Activated B cell treated with CpG ODN at 0.5 μM for 24 hours (primary cell): ENCODE data around the gene ARHGAP24. TPM values are rescaled to one million over a fixed set of nuclear protein-coding genes. Genes with fewer than 3 reads are reported as not detected.
"Not testable (repeated sequence)": the region's sequence is repeated elsewhere in the genome, so short reads cannot be mapped to it uniquely, and the experiment has no call there.

Experiments
- ATAC-seq: fragments of 200-7000 bp; cut with Tn5 transposase; one replicate; pipeline ENCODE4 v1.10.0; 2021; ENCODE audit warnings: low read depth, mild to moderate bottlenecking, moderate library complexity
- CTCF ChIA-PET: fragments of 350-600 bp; sonication (Branson Sonifier 250); formaldehyde crosslinking; loops from one replicate; lab custom pipeline; 2021; ENCODE audit warnings: antibody characterized with exemption; lab: Charles Lee
- POLR2A ChIA-PET: fragments of 350-600 bp; sonication (Branson Sonifier 250); formaldehyde crosslinking; loops from one replicate; lab custom pipeline; 2021; ENCODE audit warnings: antibody characterized with exemption; lab: Charles Lee
- DNase-seq: peaks from one replicate; pipeline ENCODE4 v3.0.0; 2022
- H3K27ac Mint-ChIP-seq: one replicate; pipeline ENCODE4 v1.8.0; 2020; ENCODE audit warnings: mixed read lengths
- H3K27me3 Mint-ChIP-seq: one replicate; pipeline ENCODE4 v1.8.0; 2021; ENCODE audit warnings: mixed read lengths
- H3K36me3 Mint-ChIP-seq: one replicate; pipeline ENCODE4 v1.8.0; 2021; ENCODE audit warnings: low read depth, mixed read lengths
- H3K4me1 Mint-ChIP-seq: one replicate; pipeline ENCODE4 v1.8.0; 2021; ENCODE audit warnings: mixed read lengths
- H3K4me3 Mint-ChIP-seq: one replicate; pipeline ENCODE4 v1.8.0; 2020; ENCODE audit warnings: mild to moderate bottlenecking, mixed read lengths
- H3K9me3 Mint-ChIP-seq: one replicate; pipeline ENCODE4 v1.8.0; 2020; ENCODE audit warnings: mixed read lengths
- intact Hi-C: fragments of 100-400 bp; cut with micrococcal nuclease; formaldehyde crosslinking; loops from one replicate; pipeline ENCODE4 v1.15.1; 2024
- total RNA-seq: library from RNA; stranded (reverse); gene quantifications from 2 replicates; pipeline ENCODE4 v1.2.3, GENCODE V29; 2022
- TF ChIP-seq, protein P1 (sequence below): fragments of 200-600 bp; IDR thresholded peaks from one replicate; pipeline ENCODE4 v1.8.0; 2022; ENCODE audit warnings: antibody characterized with exemption, mild to moderate bottlenecking

Gene ARHGAP24
- total RNA-seq, 1 donor from 2014 or later, result 231 TPM

DNA sequence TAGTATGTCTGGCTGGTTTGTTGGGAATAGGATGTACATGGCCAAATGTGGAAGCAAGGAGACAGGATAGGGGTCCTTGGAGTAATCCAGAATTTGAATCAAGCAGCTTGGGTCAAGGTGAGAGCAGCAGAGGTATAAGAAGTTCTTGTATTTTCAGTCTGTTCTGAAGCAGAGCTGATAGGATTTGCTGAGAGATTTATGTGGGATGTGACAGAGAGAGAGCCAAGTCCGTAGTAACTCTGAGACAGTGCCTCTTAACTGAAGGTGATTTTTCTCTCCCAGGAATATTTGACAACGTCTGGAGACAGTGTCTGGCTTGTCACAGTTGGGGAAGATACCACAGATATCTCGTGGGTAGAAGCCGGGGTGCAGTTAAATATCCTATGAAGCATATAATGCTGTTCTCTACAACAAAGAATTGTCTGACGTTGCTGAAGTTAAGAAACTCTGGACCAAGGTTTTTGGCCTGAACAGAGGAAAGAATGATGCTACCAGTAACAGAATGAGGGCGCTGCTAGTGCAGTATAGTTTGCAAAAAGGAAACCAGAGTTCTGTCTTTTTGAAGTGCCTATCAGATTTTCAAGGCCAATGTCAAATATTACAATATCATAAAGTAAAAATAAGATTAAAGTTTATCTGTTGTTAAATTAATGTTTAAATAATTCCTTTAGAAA lies 184.0 kb downstream of the ARHGAP24 start:
- TF ChIP-seq, protein P1, sequence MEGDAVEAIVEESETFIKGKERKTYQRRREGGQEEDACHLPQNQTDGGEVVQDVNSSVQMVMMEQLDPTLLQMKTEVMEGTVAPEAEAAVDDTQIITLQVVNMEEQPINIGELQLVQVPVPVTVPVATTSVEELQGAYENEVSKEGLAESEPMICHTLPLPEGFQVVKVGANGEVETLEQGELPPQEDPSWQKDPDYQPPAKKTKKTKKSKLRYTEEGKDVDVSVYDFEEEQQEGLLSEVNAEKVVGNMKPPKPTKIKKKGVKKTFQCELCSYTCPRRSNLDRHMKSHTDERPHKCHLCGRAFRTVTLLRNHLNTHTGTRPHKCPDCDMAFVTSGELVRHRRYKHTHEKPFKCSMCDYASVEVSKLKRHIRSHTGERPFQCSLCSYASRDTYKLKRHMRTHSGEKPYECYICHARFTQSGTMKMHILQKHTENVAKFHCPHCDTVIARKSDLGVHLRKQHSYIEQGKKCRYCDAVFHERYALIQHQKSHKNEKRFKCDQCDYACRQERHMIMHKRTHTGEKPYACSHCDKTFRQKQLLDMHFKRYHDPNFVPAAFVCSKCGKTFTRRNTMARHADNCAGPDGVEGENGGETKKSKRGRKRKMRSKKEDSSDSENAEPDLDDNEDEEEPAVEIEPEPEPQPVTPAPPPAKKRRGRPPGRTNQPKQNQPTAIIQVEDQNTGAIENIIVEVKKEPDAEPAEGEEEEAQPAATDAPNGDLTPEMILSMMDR, result no peak
- Mint-ChIP-seq H3K27me3 (no peaks in the 10 kb centered on the region), H3K27ac (peak overlapping the region; percentile 89), H3K4me1 (peaks cover 52% of the 10 kb centered on the region), H3K9me3 (no peaks in the 10 kb centered on the region), H3K36me3 (peaks cover 12% of the 10 kb centered on the region), H3K4me3 (peak overlapping the region; percentile 5)
- DNase-seq (no peak), ATAC-seq (no peak)
- ChIA-PET POLR2A (interaction anchor here (0.6 to 1.4 kb wide), 3 partner anchors 67 to 102 kb away, joined by 3 to 5 read pairs (median 3); no protein-coding TSS in a partner anchor), CTCF (interaction anchor here (1.0 to 1.3 kb wide), 2 partner anchors 184 to 290 kb away, joined by 3 to 4 read pairs; partner anchors contain the start of gene ARHGAP24)
- intact Hi-C loops, result loop anchor here (1.0 to 5.0 kb wide), 6 partner anchors 14 to 512 kb away; partner anchors contain the start of gene ARHGAP24

DNA sequence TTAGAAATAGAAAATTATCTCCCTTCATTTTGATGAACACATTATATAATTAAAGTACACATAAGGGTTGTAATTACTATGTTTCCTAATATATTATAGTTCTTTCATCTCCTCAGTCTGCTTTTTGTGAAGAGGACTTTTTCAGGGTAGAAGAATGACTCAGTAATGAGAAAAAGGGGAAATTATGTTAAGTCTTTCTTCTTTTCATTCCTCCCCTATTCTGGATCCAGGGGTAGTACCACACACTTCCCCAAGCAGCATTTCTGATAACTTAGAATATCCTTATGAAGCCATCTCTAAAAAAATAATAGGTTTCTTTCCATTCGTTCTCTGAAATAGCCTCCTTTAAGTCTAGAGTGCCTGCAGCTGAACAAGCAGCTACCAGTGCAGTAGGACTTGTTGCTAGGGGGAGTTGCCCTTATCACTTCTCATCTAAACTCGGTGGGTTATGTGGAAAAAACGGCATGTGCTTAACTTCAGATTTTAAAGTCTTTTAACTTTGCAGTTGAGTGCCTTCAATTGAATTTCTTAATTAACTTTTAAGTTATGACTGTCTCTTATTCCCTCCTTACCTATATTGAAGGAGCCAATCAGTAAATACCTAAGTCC lies 184.8 kb downstream of the ARHGAP24 start:
- peaks cover 52% of the 10 kb centered on the region for H3K4me1 Mint-ChIP-seq
- ChIA-PET CTCF (interaction anchor here (1.1 to 1.6 kb wide), 3 partner anchors 11 to 87 kb away, joined by 4 to 7 read pairs (median 4); no protein-coding TSS in a partner anchor), POLR2A (interaction anchor here (0.6 to 1.7 kb wide), 8 partner anchors 9 to 88 kb away, joined by 3 to 11 read pairs (median 6); no protein-coding TSS in a partner anchor)
- peak overlapping the region; percentile 92 for H3K27ac Mint-ChIP-seq
- ATAC-seq (peak; percentile 72), DNase-seq (no peak)
- intact Hi-C loops, result loop anchor here (1.0 to 5.0 kb wide), 10 partner anchors 10 to 512 kb away; partner anchors contain the start of gene ARHGAP24
- peaks cover 13% of the 10 kb centered on the region for H3K36me3 Mint-ChIP-seq
- H3K4me3 Mint-ChIP-seq, result peak overlapping the region; percentile 76
- no peaks in the 10 kb centered on the region for H3K27me3 Mint-ChIP-seq
- TF ChIP-seq, protein P1, result no peak
- no peaks in the 10 kb centered on the region for H3K9me3 Mint-ChIP-seq

DNA sequence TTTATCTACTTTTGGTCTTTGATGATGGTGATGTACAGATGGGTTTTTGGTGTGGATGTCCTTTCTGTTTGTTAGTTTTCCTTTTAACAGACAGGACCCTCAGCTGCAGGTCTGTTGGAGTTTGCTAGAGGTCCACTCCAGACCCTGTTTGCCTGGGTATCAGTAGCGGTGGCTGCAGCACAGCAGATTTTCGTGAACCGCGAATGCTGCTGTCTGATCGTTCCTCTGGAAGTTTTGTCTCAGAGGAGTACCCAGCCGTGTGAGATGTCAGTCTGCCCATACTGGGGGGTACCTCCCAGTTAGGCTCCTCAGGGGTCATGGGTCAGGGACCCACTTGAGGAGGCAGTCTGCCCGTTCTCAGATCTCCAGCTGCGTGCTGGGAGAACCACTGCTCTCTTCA lies 191.7 kb downstream of the ARHGAP24 start:
- H3K4me3 Mint-ChIP-seq, CTCF ChIA-PET, H3K9me3 Mint-ChIP-seq, H3K27ac Mint-ChIP-seq, POLR2A ChIA-PET, H3K27me3 Mint-ChIP-seq, DNase-seq, ATAC-seq, intact Hi-C loops: not testable (repeated sequence)
- peaks cover 31% of the 10 kb centered on the region for H3K36me3 Mint-ChIP-seq
- H3K4me1 Mint-ChIP-seq, result peaks cover 53% of the 10 kb centered on the region

DNA sequence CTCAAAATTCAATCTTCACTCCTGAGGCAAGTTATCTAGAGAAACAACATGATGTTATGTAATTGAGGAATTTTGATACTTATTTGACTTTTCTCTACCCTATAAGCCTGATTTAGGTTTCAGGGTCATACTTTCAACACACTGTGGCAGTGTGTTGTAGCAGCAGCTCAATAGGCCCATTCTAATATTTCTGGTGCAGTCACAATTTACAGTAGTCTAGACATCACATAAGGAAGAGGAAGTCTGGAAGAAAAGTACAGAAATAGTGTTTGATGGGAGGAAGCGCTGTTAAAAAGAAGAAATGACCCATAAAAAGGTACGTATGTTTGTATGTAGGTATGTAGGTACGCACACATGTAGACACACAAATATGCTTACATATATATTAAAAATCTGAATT lies 194.3 kb downstream of the ARHGAP24 start:
- ChIA-PET POLR2A (interaction anchor here (0.6 to 1.3 kb wide), 5 partner anchors 9 to 195 kb away, joined by 3 to 4 read pairs (median 3); no protein-coding TSS in a partner anchor), CTCF (interaction anchor here (3.2 kb wide), 1 partner anchor 78 kb away, joined by 11 read pairs; no protein-coding TSS in a partner anchor)
- DNase-seq (no peak), ATAC-seq (peak; percentile 79)
- H3K9me3 Mint-ChIP-seq, result no peaks in the 10 kb centered on the region
- H3K4me1 Mint-ChIP-seq, result peaks cover 73% of the 10 kb centered on the region
- intact Hi-C loops, result loop anchor here (1.0 kb wide), 2 partner anchors 9 to 12 kb away; no protein-coding TSS in a partner anchor
- H3K4me3 Mint-ChIP-seq, result peak overlapping the region; percentile 4
- TF ChIP-seq, protein P1, result no peak
- H3K36me3 Mint-ChIP-seq, result peaks cover 30% of the 10 kb centered on the region
- peak overlapping the region; percentile 68 for H3K27ac Mint-ChIP-seq
- H3K27me3 Mint-ChIP-seq, result no peaks in the 10 kb centered on the region

DNA sequence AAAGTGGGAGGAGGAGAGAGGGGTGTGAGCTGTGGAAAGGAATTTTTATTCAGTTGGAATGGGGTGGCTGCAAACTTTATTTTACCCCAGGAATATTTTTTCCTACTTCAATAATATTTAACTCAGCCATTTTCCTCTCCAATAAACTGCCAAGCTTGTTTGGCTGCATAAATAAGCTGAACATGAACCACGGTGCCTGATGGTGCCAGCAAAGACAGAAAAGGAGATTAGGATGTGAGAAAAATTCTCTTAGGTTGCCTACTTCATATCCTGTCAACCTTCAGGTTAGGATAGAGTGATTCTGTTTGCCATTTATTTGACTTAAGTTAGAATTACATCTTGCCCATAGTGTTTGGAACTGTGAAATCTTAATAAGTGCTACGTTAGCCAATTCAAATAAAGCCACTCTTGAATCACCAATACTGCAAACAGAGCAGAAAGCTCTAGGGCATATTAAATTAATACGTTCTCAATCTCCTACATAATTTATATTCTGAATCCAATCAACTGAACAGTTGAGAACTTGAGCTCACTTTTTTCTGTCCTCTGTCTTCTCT lies 195.1 kb downstream of the ARHGAP24 start:
- Mint-ChIP-seq H3K27me3 (no peaks in the 10 kb centered on the region), H3K4me3 (no peak overlapping the region), H3K4me1 (peaks cover 79% of the 10 kb centered on the region), H3K36me3 (peaks cover 31% of the 10 kb centered on the region), H3K27ac (peak overlapping the region; percentile 6), H3K9me3 (no peaks in the 10 kb centered on the region)
- POLR2A ChIA-PET, result interaction anchor here (0.6 to 1.2 kb wide), 3 partner anchors 9 to 71 kb away, joined by 3 read pairs; no protein-coding TSS in a partner anchor
- TF ChIP-seq, protein P1, result no peak
- CTCF ChIA-PET, result interaction anchor here (1.0 to 3.2 kb wide), 2 partner anchors 10 to 77 kb away, joined by 4 to 11 read pairs; no protein-coding TSS in a partner anchor
- no peak for DNase-seq
- intact Hi-C loops, result loop anchor here (1.0 to 5.0 kb wide), 3 partner anchors 10 to 37 kb away; no protein-coding TSS in a partner anchor
- ATAC-seq, result no peak
